K562 (cell line): ENCODE results near the gene SEC61A2.

Experiments
- ARID1B ChIP-seq: fragments of 450-650 bp; IDR thresholded peaks from 2 replicates; pipeline ENCODE4 v1.6.1; 2016; ENCODE audit warnings: antibody characterized with exemption, mild to moderate bottlenecking, inconsistent platforms
- ETV5 ChIP-seq: sonication (generic); formaldehyde crosslinking; IDR thresholded peaks from 2 replicates; pipeline ENCODE4 v1.4.0; 2020; ENCODE audit warnings: low read depth, mild to moderate bottlenecking, missing genetic modification reagents
- NFRKB ChIP-seq: fragments of 450-650 bp; IDR thresholded peaks from 2 replicates; pipeline ENCODE4 v1.6.1; 2016; ENCODE audit warnings: low read depth
- POLR2A ChIP-seq: fragments of 450-650 bp; conservative IDR thresholded peaks from 2 replicates; pipeline ENCODE4 v1.6.1; 2016
- RBM22 ChIP-seq: fragments of 200-400 bp; formaldehyde crosslinking; IDR thresholded peaks from 2 replicates; pipeline ENCODE4 v1.6.1; 2018; ENCODE audit warnings: low read length, low read depth; ENCODE audit not compliant: poor library complexity, severe bottlenecking
- SMC3 ChIP-seq: conservative IDR thresholded peaks from 2 replicates; pipeline ENCODE4 v1.6.1; 2011; ENCODE audit warnings: low read depth, low read length, improper control_type of control experiment; ENCODE audit not compliant: insufficient read depth
- SRSF3 ChIP-seq: fragments of 200-400 bp; formaldehyde crosslinking; IDR thresholded peaks from 2 replicates; pipeline ENCODE4 v1.6.1; 2016; ENCODE audit warnings: mild to moderate bottlenecking, low read length, moderate library complexity; ENCODE audit not compliant: insufficient read depth
- ZBTB1 ChIP-seq: sonication (generic); formaldehyde crosslinking; IDR thresholded peaks from 2 replicates; pipeline ENCODE4 v1.8.1; 2023; ENCODE audit warnings: missing genetic modification reagents, low read depth, mild to moderate bottlenecking, borderline replicate concordance
- ZNF12 ChIP-seq: sonication (generic); formaldehyde crosslinking; IDR thresholded peaks from 2 replicates; pipeline ENCODE4 v1.4.0; 2020; ENCODE audit warnings: mild to moderate bottlenecking, missing genetic modification reagents
- ZNF217 ChIP-seq: sonication (generic); formaldehyde crosslinking; IDR thresholded peaks from 2 replicates; pipeline ENCODE4 v1.8.0; 2022; ENCODE audit warnings: mild to moderate bottlenecking, missing genetic modification reagents
- ZNF224 ChIP-seq: sonication (generic); formaldehyde crosslinking; IDR thresholded peaks from 2 replicates; pipeline ENCODE4 v1.8.0; 2022; ENCODE audit warnings: mild to moderate bottlenecking, missing genetic modification reagents
- ZNF274 ChIP-seq: IDR thresholded peaks from 2 replicates; pipeline ENCODE4 v1.6.1; 2011; ENCODE audit warnings: low read depth, mild to moderate bottlenecking, low read length, moderate library complexity, borderline replicate concordance
- ZNF589 ChIP-seq: fragments of 200-800 bp; sonication (Bioruptor generic); IDR thresholded peaks from 2 replicates; pipeline ENCODE4 v1.6.1; 2016; ENCODE audit warnings: low read depth, missing genetic modification characterization, missing compliant biosample characterization
- TF ChIP-seq, protein P1 (sequence below): sonication (generic); formaldehyde crosslinking; IDR thresholded peaks from 2 replicates; pipeline ENCODE4 v1.8.1; 2022; ENCODE audit warnings: missing genetic modification reagents

DNA sequence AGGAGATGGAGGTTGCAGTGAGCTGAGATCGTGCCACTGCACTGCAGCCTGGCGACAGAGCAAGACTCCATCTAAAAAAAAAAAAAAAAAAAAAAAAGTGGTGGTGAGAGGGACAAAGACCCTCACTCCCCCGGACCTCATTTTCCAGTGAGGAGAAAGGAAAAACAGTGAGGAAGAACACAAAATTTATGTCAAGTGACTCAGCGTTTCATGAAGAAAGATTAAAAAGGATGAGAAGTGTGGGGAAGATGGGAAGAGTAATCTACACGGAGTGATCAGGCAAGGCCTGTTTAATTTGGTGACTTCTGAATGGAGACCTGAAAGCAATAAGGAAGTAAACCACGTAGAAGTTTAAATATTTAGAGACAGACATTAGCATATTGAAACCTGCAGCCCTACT, 59.2 kb downstream of the SEC61A2 start:
- TF ChIP-seq ETV5 (CRISPR knock-in tag) (no peak), ZBTB1 (CRISPR knock-in tag) (no peak), NFRKB (no peak), ZNF224 (CRISPR knock-in tag) (no peak), ZNF589 (no peak), ZNF274 (no peak), RBM22 (no peak), ZNF217 (CRISPR knock-in tag) (no peak), SRSF3 (no peak), ARID1B (no peak), POLR2A (no peak), ZNF12 (CRISPR knock-in tag) (no peak), SMC3 (no peak)
- TF ChIP-seq, protein P1, sequence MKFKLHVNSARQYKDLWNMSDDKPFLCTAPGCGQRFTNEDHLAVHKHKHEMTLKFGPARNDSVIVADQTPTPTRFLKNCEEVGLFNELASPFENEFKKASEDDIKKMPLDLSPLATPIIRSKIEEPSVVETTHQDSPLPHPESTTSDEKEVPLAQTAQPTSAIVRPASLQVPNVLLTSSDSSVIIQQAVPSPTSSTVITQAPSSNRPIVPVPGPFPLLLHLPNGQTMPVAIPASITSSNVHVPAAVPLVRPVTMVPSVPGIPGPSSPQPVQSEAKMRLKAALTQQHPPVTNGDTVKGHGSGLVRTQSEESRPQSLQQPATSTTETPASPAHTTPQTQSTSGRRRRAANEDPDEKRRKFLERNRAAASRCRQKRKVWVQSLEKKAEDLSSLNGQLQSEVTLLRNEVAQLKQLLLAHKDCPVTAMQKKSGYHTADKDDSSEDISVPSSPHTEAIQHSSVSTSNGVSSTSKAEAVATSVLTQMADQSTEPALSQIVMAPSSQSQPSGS (CRISPR knock-in tag): no peak
